GM10266 (cell line): ENCODE data around the gene DUOXA1.
A peak's percentile ranks its signal among the peaks of the same experiment; 100 is the strongest.

Source experiments
- DNase-seq: peaks from one replicate; pipeline ENCODE4 v3.0.0; 2012; ENCODE audit errors: extremely low spot score
- CTCF ChIP-seq: IDR thresholded peaks from 2 replicates; pipeline ENCODE4 v1.5.1; 2012; ENCODE audit warnings: mild to moderate bottlenecking, low read depth; ENCODE audit not compliant: control insufficient read depth, insufficient read depth; ENCODE audit errors: missing control alignments

Gene DUOXA1

GRCh38 chr15:45121020-45121419 lies 8.7 kb downstream of the DUOXA1 start:
- no peak for TF ChIP-seq CTCF

GRCh38 chr15:45120081-45120972 lies 9.4 kb downstream of the DUOXA1 start:
- TF ChIP-seq CTCF = no peak
- DNase-seq = no peak

More at GRCh38 chr15:45121020-45121419, 8.7 kb downstream of the DUOXA1 start:
- DNase-seq = no peak

GRCh38 chr15:45118996-45119395 lies 10.7 kb downstream of the DUOXA1 start:
- no peak for DNase-seq

GRCh38 chr15:45118131-45118588 lies 11.5 kb downstream of the DUOXA1 start:
- DNase-seq = peak; percentile 94
- peak; percentile 99 for TF ChIP-seq CTCF

More at GRCh38 chr15:45118996-45119395, 10.7 kb downstream of the DUOXA1 start:
- no peak for TF ChIP-seq CTCF

- no peak for TF ChIP-seq CTCF
- no peak for DNase-seq
Measured at GRCh38 chr15:45117308-45118130, 12.2 kb downstream of the DUOXA1 start.

GRCh38 chr15:45116482-45117307 lies 13.0 kb downstream of the DUOXA1 start:
- DNase-seq = no peak
- no peak for TF ChIP-seq CTCF
